HG03175 (cell line): Measurements from ENCODE around the gene OR7G1.
"Not testable (repeated sequence)": the region's sequence is repeated elsewhere in the genome, so short reads cannot be mapped to it uniquely, and the experiment has no call there.

Experiments used
- ATAC-seq: cut with Tn5 transposase; IDR thresholded peaks from one replicate; pipeline ENCODE4 v1.9.1; 2021; ENCODE audit warnings: mild to moderate bottlenecking, moderate library complexity; ENCODE audit not compliant: unreplicated experiment

The OR7G1 gene

GRCh38 chr19:9086761-9087160, 28.8 kb downstream of the OR7G1 start, which contains the start of gene OR1M1:
Gene OR1M1 (plus strand): TSS chr19:9087061. CDS start chr19:9093245, 6,184 bp downstream.
- ATAC-seq = no peak

DNA sequence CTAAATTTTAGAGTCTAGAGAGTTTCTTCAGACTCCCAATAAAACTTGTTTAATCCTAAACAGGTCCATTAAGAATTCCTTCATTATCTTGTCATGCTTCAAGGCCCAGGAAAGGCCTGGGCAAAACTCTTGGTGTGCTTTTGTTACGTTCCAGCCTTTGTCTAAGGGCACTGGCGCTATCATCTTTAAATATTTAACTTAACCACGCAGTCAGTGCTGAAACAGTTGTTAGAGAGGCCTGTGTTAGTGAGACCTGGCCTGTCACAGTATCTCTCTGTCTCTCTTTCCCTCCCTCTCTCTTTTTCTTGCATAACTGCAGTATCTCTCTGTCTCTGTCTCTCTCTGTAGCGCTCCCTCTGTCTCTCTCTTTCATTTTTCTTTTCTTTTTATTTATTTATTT, 36.9 kb downstream of the OR7G1 start:
- no peak for ATAC-seq

DNA sequence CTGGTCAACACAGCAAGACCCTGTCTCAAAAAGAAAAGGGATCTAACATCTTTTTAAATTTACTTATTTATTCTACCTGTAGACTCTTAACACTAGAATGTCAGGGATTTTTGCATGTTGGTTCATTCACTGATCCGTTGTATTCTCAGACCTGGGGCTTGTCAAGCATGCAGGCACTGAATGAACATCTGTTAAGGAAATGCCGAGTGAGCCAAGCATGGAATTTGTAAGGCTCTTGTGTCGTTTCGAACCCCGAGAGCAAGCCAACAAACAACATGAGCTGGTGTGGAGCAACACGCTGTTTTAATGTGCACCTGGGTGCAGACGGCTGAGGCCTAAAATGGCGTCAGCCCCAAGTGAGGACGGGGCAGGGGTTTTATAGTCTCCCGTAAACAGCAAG, 38.7 kb downstream of the OR7G1 start:
- no peak for ATAC-seq

- no peak for ATAC-seq
Measured at GRCh38 chr19:9075064-9075949, 40.3 kb downstream of the OR7G1 start.

GRCh38 chr19:9073806-9074205, 41.8 kb downstream of the OR7G1 start:
- no peak for ATAC-seq

DNA sequence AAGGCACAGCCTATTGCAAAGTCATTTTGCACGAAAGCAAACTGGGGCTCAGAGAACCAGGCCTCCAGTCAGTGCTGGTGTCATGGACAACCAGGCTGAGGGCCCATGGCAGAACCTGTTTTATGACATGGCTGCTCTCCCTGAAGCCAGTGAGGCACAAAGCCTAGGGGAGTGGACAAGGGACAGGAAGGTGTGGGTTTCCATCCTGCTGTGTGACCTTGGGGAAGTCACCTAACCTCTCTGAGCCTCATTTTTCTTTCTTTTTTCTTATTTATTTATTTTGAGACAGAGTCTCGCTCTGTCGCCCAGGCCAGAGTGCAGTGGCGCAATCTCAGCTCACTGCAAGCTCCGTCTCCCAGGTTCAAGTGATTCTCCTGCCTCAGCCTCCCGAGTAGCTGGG, 43.8 kb downstream of the OR7G1 start:
- ATAC-seq = not testable (repeated sequence)

GRCh38 chr19:9070066-9070465, 45.5 kb downstream of the OR7G1 start:
- ATAC-seq = no peak

DNA sequence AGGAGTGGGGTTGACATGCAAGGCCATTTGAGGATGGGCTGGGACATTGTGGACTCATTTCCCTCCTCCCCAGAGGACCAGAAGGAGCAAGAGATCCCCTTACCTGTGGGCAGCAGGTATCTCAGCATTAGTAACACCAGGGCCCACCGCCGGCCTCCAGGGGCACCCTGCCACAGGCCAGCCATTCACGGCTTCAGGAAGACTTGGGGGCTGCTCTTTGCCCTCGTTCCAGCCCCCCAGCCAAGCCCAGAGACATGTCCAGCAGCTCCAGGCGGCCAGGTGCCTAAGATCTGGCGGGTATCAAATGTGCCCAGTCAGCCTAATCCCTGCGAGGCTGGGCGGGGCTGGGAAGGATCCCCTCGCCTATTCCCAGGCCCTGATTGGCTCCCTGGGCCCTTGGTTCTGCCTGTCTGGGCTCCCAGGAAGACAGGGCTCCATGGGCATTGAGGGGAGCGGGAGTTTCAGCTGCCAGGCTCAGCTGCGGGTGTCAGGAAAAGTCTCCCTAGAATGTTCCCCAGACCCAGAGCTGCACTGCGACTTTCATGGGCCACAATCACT, 50.0 kb downstream of the OR7G1 start:
- no peak for ATAC-seq
